Pulmonary artery endothelial cell (primary cell): ENCODE data around the gene RHO. TPM values are rescaled to one million over a fixed set of nuclear protein-coding genes. Genes with fewer than 3 reads are reported as not detected.
"Not testable (repeated sequence)": the region's sequence is repeated elsewhere in the genome, so short reads cannot be mapped to it uniquely, and the experiment has no call there.

Source experiments
- DNase-seq: peaks from one replicate; pipeline ENCODE4 v3.0.0-alpha.2; 2011; ENCODE audit warnings: low read depth, low spot score
- total RNA-seq: library from RNA; depleted of rRNA; stranded (reverse); fragments of >200 nt; gene quantifications from 2 replicates; pipeline ENCODE4 v1.2.3, GENCODE V29; 2014

Gene RHO
- total RNA-seq, 1 donor from 2014 or later = not detected

GRCh38 chr3:129543156-129543790 lies 14.8 kb downstream of the RHO start, which contains the start of gene H1-8:
H1-8 (plus strand) TSS chr3:129543175; CDS start chr3:129543219, 44 bp downstream.
- DNase-seq = no peak

- DNase-seq = no peak
Observed at GRCh38 chr3:129543999-129544398, 15.6 kb downstream of the RHO start.

- DNase-seq = not testable (repeated sequence)
Observed at GRCh38 chr3:129545951-129546350, 17.5 kb downstream of the RHO start.

- no peak for DNase-seq
Observed at GRCh38 chr3:129547241-129547640, 18.8 kb downstream of the RHO start.

- DNase-seq = no peak
Observed at GRCh38 chr3:129548104-129548965, 19.9 kb downstream of the RHO start.

GRCh38 chr3:129549006-129549800 lies 20.8 kb downstream of the RHO start:
- DNase-seq = no peak

GRCh38 chr3:129549805-129550204 lies 21.4 kb downstream of the RHO start:
- no peak for DNase-seq

GRCh38 chr3:129552287-129553050 lies 24.0 kb downstream of the RHO start:
- DNase-seq = no peak

GRCh38 chr3:129553171-129553570 lies 24.7 kb downstream of the RHO start:
- DNase-seq = no peak

GRCh38 chr3:129553719-129554118 lies 25.3 kb downstream of the RHO start:
- no peak for DNase-seq

- no peak for DNase-seq
Observed at GRCh38 chr3:129554356-129555152, 26.1 kb downstream of the RHO start.

- no peak for DNase-seq
Observed at GRCh38 chr3:129555153-129555550, 26.7 kb downstream of the RHO start.

- DNase-seq = no peak
Observed at GRCh38 chr3:129555616-129556357, 27.3 kb downstream of the RHO start.

GRCh38 chr3:129556358-129556695 lies 27.9 kb downstream of the RHO start:
- no peak for DNase-seq

- DNase-seq = no peak
Observed at GRCh38 chr3:129556890-129557547, 28.6 kb downstream of the RHO start.

GRCh38 chr3:129557548-129557894 lies 29.1 kb downstream of the RHO start:
- DNase-seq = no peak

- no peak for DNase-seq
Observed at GRCh38 chr3:129558081-129558771, 29.8 kb downstream of the RHO start.

- no peak for DNase-seq
Observed at GRCh38 chr3:129558772-129559564, 30.5 kb downstream of the RHO start.
